LNCAP (cell line): ENCODE data around the gene MLXIP.

Experiments
- TF ChIP-seq, protein P1 (sequence below): fragments of 450-650 bp; IDR thresholded peaks from 2 replicates; pipeline ENCODE4 v1.5.1; 2017; ENCODE audit warnings: mild to moderate bottlenecking

The MLXIP gene

DNA sequence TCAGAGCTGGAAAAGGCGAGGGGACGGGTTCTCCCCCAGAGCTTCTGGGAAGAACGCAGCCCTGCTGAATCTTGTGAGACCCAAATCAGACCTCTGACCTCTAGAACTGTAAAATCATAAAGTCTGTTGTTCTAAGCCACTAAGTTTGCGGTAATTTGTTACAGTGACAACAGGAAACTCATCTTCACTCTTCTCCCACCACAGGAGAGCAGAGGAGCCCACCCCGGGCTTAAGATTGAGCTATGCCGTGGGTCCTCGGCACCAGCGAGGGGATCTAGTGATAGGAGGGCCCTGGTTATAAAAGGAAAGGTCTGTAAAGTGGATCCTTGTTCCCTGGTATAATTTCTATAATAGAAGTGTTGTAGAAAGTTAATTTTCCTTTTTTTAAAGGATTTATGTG is 7.6 kb downstream of the MLXIP start:
- TF ChIP-seq, protein P1, sequence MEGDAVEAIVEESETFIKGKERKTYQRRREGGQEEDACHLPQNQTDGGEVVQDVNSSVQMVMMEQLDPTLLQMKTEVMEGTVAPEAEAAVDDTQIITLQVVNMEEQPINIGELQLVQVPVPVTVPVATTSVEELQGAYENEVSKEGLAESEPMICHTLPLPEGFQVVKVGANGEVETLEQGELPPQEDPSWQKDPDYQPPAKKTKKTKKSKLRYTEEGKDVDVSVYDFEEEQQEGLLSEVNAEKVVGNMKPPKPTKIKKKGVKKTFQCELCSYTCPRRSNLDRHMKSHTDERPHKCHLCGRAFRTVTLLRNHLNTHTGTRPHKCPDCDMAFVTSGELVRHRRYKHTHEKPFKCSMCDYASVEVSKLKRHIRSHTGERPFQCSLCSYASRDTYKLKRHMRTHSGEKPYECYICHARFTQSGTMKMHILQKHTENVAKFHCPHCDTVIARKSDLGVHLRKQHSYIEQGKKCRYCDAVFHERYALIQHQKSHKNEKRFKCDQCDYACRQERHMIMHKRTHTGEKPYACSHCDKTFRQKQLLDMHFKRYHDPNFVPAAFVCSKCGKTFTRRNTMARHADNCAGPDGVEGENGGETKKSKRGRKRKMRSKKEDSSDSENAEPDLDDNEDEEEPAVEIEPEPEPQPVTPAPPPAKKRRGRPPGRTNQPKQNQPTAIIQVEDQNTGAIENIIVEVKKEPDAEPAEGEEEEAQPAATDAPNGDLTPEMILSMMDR, result no peak

DNA sequence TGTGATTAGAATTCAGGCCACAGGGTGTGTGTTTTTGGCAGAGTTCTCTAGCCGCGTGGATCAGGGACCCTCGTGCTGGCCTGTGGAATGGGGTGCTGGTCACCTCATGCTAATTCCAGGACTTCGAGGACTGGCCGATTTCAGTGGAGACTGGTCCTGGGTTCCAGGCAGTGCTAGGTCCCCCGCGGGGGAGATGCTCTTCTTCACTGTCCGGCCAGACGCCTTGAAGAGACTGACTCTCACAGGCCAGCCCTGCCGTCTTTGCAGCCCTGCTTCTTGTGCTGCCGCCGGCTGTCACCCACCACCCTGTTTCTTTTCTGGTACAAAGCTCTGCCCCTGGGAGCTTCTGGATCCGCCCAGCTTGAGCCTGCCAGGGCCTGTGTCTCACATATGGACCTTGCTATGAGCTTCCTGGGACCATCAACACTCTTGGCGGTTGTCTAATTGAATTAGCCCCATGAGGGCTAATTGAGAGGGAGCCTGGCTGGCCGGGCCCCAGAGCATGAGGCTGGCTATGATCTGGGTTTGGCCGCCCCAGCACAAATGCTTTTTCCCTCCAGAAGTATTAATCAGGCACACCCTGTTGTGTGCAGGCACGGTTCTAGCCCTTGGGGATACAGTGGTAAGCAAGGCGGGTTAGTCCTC is 8.2 kb downstream of the MLXIP start:
- TF ChIP-seq, protein P1, result no peak

DNA sequence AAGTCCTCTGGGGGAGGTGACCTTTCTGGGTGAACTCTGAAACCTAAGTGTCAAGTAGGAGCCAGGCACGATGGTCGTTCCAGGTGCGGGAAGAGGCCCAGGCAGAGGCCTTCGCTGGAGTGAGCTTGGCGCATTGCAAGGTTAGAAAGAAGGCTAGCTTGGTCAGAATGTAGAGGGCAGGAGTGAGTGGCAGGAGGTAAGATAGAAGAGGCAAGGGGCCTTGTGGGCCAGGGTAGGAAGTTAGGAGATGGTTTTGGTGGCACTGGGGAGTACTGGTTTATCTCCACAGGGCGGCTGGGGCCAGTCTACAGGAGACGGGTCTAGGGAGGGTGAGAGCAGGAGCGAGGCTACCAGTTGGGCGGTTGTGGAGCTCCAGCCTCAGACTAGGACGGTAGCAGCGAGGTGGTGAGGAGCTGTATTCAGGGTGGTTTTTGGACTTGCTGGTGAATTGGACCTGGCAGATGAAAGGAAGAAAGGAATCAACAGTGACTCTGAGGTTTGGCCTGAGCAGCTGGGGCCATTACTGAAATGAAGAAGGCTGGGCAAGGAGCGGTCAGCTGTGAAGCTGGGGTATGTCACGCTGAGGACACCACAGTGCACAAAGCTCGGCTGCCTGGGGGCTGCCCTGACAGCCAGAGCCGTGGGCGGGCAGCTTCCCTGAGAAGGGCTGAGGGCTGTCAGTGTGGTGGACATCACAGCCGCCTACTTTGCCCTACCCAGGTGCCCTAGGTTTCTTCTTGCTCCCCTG is 9.0 kb downstream of the MLXIP start:
- TF ChIP-seq, protein P1, result no peak

DNA sequence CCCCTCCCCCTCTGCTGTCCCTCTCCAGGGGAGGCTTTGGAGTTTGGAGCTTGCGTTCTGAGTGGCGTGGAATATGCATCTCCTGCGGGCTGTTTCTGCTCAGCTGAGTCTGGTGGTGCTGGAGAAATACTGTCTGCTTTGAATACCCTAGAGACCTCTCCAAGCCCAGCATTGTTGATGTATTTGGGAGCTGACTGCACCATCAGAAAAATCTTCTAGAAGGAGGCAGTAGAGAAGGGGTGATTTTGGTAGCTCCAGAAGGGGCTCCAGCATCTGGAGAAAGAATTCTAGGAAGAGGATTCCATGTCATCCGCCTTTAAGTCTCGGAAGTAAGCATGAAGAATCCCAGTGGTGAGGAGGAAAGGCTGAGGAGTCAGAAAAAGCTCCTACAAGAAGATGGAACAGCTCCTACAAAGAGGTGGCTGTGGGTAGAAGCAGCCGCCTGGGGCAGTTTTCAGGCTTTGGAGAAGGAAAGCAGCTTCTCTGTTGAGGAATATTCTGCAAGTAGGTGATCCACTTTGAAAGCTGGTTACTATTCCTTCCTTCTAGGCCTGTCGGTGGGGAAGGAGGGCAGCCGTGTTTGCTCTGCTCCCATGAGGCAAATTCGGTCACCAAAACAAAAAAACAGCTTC is 9.7 kb downstream of the MLXIP start:
- TF ChIP-seq, protein P1, result no peak

DNA sequence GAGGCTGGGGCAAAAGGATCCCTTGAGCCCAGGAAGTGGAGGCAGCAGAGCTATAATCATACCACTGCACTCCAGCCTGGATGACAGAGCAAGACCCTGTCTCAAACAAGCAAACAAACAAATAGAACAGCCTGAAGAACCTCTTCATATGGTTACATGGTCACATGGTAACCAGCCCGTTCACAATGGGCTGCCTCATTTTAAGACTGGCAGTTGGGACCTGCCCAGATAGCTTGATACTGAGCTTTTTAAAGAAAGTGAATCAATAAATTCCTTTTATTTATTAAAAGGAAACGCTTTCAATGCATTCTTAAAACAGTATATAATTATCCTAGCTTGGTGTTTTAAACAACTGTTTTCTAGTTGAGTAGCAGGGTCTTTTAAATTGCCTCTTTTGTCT is 10.5 kb downstream of the MLXIP start:
- TF ChIP-seq, protein P1, result no peak

DNA sequence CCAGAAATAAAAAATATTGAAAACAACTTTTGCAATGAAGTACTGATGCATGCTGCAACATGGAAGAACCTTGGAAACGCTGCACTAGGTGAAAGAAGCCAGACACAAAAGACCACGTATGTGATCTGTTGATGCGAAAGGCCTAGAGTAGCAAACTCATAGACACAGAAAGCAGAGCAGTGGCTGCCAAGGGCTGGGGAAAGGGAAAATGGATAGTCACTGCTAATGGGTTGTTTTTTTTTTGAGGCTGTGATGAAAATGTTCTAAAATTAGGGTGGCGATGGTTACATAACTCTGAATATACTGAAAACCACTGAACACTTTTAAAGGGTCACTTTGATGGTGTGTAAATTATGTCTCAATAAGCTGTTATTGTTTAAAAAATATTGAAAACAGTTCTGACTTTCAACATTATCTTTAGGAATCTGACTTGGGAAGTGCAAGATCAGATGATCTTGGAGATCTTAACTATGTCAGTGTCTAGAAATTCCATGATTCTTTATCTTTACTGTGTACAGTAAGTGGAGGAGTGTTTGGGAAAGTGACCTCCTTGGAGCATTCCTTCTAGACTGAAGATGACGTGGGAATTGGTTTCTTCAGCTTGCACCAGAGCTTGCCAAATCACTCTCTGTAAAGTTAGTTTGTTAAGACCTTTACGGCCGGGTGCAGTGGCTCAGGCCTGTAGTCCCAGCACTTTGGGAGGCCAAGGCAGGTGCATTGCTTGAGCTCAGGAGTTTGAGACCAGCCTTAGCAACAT is 12.4 kb downstream of the MLXIP start:
- TF ChIP-seq, protein P1, result no peak

DNA sequence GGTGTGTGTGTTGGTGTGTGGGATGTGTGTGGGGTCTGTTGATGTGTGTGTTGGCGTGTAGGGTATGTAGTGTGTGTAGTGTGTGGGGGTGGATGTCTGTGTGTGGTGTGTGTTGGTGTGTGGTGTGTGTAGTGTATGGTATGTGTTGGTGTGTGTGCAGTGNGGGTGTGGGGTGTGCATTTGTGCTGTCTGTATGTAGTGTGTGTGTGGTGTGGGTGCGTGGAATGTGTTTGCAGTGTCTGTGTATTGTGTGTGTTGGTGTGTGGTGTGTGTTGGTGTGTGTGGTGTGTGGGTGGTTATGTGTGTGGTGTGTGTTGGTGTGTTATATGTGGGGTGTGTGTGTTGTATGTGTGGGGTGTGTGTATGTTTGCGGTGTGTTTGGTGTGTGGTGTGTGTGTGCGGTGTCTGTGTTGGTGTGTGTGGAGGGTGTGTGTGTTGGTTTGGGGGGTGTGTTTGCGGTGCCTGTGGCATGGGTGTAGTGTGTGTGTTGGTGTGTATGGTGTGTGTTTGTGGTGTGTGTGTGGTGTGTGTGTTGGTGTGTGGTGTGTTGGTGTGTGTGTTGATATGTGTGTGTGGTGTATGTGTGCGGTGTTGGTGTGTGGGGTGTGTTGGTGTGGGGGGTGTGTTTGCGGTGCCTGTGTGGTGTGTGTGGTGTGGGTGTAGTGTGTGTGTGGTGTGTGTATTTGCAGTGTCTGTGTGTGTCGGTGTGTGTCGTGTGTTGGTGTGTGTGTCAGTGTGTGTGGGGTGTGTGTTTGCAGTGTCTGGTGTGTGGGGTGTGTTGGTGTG is 14.7 kb downstream of the MLXIP start:
- TF ChIP-seq, protein P1, result no peak
